Prostate gland (tissue), 2 donors: ENCODE data around the gene SUN3.

ENCODE experiments used
- CTCF ChIP-seq, 4 experiments: fragments of 200-600 bp in 2 of 4; fragments of 450-650 bp in 2 of 4; sonication (generic) in 2 of 4; IDR thresholded peaks; 1 replicate in 3 of 4; 2 replicates in 1 of 4; pipeline ENCODE4 v1.5.1; 2016 to 2019; ENCODE audit warnings: antibody characterized with exemption in 4 of 4, mild to moderate bottlenecking in 2 of 4, moderate library complexity in 2 of 4
- POLR2A ChIP-seq: fragments of 450-650 bp; IDR thresholded peaks from one replicate; pipeline ENCODE4 v1.6.1; 2016; ENCODE audit warnings: antibody characterized with exemption, mild to moderate bottlenecking

DNA sequence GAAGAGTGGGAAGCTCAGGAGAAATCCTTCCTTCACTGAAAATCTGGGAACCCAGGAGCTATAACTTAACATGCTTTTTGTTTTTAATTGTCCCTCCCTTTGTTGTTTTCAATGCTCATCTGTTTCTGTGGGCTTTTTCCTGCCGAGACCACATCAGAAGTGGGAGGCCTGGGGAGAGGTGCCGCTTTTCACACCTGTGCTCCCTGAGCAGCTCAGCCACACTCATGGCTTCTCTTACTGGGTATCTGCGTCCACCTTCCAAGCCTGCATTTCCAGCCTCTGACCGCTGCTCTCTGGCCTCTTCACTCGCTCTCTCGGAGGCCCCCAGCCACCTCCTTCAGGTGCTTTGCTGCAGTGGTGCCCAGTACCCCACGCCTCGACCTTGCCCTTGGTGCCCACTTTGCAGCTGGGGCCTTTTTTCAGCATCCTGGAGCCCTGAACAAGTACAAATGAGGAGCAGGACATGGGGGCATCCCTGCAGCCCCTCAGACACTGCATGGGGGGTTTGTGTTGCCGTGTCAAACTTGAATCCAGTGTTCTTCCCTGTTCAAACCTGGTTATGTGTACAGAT lies 16.4 kb upstream of the SUN3 start:
- TF ChIP-seq CTCF (IDR thresholded peaks at IDR 0.05), result no peak
- no peak for TF ChIP-seq POLR2A
